Activated T-cell treated with anti-CD3 and anti-CD28 coated beads, Interleukin-2, amount 50 U/mL, for 24 hours (primary cell): ENCODE data around the gene NELL1.

ENCODE experiments used
- DNase-seq: peaks from one replicate; pipeline ENCODE4 v3.0.0-alpha.2; 2020
- H3K27ac Mint-ChIP-seq: 2 replicates; pipeline ENCODE4 v1.8.0; 2020; ENCODE audit warnings: mild to moderate bottlenecking, mixed read lengths
- H3K27me3 Mint-ChIP-seq: 2 replicates; pipeline ENCODE4 v1.8.0; 2020; ENCODE audit warnings: mixed read lengths
- H3K36me3 Mint-ChIP-seq: 2 replicates; pipeline ENCODE4 v1.8.0; 2020; ENCODE audit warnings: low read depth, mixed read lengths
- H3K4me1 Mint-ChIP-seq: 2 replicates; pipeline ENCODE4 v1.8.0; 2020; ENCODE audit warnings: low read depth, mixed read lengths
- H3K4me3 Mint-ChIP-seq: 2 replicates; pipeline ENCODE4 v1.8.0; 2020; ENCODE audit warnings: mild to moderate bottlenecking, moderate library complexity, mixed read lengths
- H3K9me3 Mint-ChIP-seq: 2 replicates; pipeline ENCODE4 v1.8.0; 2020; ENCODE audit warnings: mixed read lengths

The NELL1 gene

DNA sequence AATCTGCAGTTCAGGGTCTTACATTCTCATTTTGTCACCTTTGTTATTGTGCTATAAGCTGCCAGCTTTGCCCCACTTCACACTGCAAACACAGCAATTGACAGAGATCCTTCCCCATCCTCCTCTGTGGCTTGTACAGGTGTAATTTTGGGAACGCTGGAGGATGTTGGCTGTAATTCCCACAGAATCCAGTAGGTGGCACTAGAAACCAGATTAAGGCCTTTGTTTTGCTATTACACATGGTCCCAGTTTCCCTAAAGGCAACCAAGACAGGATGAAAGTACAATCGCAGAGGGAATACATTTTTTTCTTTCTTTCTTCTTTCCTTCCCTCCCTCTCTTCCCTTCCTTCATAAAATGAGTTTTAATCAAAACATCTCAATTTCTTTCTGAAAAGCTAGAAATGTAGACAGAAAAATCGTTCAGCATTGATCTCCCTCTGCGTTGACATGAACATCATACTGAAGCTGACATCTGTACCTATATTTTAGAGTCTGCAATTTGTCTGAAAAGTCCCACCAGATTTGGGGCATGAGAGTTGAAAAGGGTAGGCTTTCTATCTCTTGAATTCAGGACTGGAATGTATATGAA is 21.3 kb upstream of the NELL1 start:
- Mint-ChIP-seq H3K4me3 (no peak overlapping the region), H3K4me1 (no peaks in the 10 kb centered on the region), H3K36me3 (no peaks in the 10 kb centered on the region), H3K27ac (no peak overlapping the region), H3K27me3 (peaks cover 11% of the 10 kb centered on the region), H3K9me3 (no peaks in the 10 kb centered on the region)
- no peak for DNase-seq

DNA sequence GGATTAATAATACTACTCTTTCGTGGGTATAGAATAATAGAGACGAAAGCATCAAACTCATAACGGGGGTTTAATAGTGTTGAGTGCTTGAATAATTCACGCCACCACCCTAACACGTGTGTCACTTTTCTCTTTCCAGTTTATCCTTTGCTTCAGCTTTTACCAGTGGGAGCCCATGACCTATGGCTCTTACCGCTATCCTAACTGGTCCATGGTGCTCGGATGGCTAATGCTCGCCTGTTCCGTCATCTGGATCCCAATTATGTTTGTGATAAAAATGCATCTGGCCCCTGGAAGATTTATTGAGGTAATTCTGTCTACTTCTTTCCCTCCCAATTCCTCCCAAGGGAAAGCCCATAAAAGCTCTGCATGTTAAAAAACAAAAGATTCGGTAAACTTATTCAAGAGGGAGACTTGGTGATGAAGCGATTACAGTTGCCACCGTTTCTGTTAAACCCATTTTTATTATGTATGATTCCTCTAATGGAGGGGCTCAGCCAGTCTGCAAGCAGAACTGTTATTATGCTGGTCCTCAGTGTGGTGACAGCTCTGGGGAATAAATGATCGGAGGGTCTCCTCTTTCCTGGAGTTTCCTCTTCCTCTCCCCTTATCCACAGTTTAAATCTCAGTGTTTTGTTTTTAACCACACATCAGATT is 17.1 kb upstream of the NELL1 start:
- H3K36me3 Mint-ChIP-seq = no peaks in the 10 kb centered on the region
- H3K27ac Mint-ChIP-seq = no peak overlapping the region
- DNase-seq = no peak
- no peaks in the 10 kb centered on the region for H3K4me1 Mint-ChIP-seq
- peaks cover 22% of the 10 kb centered on the region for H3K27me3 Mint-ChIP-seq
- no peaks in the 10 kb centered on the region for H3K9me3 Mint-ChIP-seq
- no peak overlapping the region for H3K4me3 Mint-ChIP-seq

DNA sequence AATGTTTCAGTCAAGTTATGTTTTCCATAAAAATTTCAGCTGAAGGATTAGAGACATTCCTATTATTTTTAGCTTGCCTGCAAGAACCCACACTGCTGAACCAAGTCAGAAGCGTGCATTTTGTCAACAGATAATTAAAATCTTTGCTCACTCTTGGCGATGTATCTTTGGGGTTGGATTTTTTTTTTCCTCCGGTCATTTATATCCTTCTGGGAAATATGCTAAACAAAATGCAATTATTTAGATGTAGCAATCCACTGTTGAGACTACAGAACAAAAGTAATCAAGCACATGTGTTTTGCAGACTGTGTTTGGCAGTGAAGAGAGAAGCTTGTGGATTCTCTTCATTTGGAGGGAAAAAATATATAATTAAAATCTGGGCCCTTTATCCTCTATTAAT is 15.3 kb upstream of the NELL1 start:
- H3K27ac Mint-ChIP-seq = no peak overlapping the region
- no peak overlapping the region for H3K4me3 Mint-ChIP-seq
- no peaks in the 10 kb centered on the region for H3K9me3 Mint-ChIP-seq
- H3K27me3 Mint-ChIP-seq = peaks cover 18% of the 10 kb centered on the region
- no peaks in the 10 kb centered on the region for H3K36me3 Mint-ChIP-seq
- no peak for DNase-seq
- H3K4me1 Mint-ChIP-seq = no peaks in the 10 kb centered on the region

DNA sequence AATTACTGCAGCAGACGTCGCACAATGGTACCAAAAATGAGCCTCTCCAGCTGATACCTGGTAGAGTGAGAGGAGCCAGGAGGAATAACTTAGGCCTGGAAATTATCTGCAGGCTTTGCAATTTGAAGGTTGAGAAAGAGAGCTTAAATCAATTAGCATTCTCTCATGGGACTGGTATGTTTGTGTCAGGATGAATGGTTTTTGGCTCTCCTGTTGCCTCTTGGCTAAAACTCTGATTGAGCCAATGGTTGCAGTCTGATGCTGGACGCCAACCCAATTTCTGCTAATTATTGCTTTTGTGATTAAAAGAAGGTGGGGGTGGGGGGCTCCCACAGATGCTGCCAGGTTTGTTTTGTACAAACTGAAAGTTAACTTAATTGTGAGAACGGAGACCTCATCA is 12.5 kb upstream of the NELL1 start:
- Mint-ChIP-seq H3K9me3 (peaks cover 2% of the 10 kb centered on the region), H3K27ac (no peak overlapping the region), H3K36me3 (no peaks in the 10 kb centered on the region), H3K4me1 (no peaks in the 10 kb centered on the region), H3K27me3 (peaks cover 18% of the 10 kb centered on the region), H3K4me3 (no peak overlapping the region)
- DNase-seq = no peak

DNA sequence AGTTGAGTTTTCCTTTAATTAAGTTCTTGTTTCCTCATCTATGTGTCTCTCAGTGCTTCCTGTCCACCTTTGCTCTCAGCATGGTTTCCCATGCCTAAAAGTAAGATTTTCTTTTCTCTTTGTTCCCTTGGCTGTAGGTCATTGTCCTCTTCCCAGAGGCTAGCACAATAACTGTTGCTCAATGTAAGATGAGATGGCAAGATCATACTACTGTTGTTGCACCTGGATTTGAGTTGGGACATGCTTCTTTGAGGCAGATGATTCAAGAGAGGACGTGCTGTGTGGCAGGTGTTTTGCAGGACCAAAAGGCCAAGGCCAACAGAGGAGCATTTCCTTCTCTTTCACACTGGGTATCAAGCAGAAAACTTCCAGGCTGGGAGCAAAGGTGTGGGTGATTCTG is 11.3 kb upstream of the NELL1 start:
- Mint-ChIP-seq H3K27me3 (peaks cover 18% of the 10 kb centered on the region), H3K36me3 (no peaks in the 10 kb centered on the region), H3K9me3 (peaks cover 11% of the 10 kb centered on the region), H3K4me1 (no peaks in the 10 kb centered on the region), H3K27ac (no peak overlapping the region), H3K4me3 (no peak overlapping the region)
- no peak for DNase-seq

DNA sequence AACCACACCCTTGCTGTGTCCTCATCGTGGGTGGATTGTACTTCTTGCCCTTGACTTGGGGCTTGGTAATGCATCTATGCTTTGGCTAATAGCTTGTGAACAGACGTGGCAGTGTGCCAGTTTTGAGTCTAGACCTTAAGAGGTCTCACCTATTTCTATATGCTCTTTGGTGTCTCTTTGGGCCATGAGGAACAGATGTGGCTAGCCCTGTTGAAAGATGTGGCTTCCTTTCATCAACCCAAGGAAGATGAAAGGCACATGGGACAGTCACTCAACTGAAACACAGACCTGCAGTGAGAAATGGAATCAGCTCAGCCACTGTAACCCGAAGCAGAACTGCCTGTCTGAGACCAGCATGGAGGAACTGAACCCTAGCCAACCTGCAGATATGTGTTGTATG is 7.9 kb upstream of the NELL1 start:
- Mint-ChIP-seq H3K4me1 (no peaks in the 10 kb centered on the region), H3K4me3 (no peak overlapping the region), H3K9me3 (peaks cover 11% of the 10 kb centered on the region), H3K27ac (no peak overlapping the region), H3K36me3 (no peaks in the 10 kb centered on the region), H3K27me3 (peaks cover 27% of the 10 kb centered on the region)
- DNase-seq = no peak

DNA sequence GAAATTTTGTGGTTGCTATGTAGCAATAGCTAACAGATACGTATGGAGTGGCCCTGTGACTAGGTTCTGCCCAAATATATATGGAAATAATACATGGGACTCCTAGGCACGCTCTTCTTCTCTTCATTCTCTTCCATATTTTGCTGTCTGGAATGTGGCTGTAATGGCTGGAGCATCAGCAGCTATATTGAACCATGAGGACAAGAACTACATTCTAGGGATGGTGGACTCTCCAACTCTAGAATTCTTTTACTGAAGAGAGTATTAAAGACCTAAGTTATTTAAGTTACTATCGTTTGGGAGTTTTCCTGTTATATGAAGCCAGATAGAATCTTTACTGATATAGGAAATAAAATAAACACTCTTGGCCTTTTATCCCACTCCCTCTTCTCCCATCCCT is 7.5 kb upstream of the NELL1 start:
- Mint-ChIP-seq H3K36me3 (no peaks in the 10 kb centered on the region), H3K4me1 (no peaks in the 10 kb centered on the region), H3K4me3 (no peak overlapping the region), H3K27ac (no peak overlapping the region), H3K27me3 (peaks cover 27% of the 10 kb centered on the region), H3K9me3 (peaks cover 11% of the 10 kb centered on the region)
- no peak for DNase-seq

DNA sequence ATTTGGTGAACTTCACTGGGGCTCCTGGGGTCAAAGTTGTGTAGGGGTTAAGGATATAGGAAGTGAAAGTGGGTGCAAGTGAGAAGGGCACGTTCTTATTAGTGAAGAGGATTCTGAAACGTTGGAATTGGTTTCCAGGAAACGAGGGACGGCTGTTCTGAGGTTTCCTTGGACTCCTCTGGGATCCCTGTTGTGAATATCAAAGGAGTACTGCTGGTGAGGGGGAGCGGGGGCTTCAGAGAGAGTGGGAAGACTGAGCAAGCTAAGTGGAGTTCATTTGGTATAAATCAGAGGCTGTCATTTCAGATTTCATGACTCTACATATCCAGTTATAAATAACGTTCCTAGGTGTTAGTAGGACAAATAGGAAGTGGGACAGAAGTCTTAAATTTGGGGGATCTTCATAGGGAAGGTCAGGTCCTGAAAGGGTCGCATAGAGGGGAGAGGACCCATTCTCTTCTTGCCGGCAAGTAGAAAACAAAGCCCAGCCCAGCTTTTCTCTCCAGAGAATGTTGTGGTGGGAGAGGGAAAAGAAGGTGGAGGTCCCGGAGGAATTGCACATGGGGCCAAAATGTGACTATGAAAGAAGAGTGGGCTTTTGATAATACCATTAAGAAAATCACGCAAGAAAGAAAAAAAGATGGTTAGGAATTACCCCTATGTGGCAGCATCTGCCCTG is 1.1 kb upstream of the NELL1 start:
- Mint-ChIP-seq H3K9me3 (no peaks in the 10 kb centered on the region), H3K27ac (no peak overlapping the region), H3K27me3 (peaks cover 76% of the 10 kb centered on the region), H3K4me3 (no peak overlapping the region), H3K4me1 (peaks cover 12% of the 10 kb centered on the region), H3K36me3 (no peaks in the 10 kb centered on the region)
- no peak for DNase-seq

DNA sequence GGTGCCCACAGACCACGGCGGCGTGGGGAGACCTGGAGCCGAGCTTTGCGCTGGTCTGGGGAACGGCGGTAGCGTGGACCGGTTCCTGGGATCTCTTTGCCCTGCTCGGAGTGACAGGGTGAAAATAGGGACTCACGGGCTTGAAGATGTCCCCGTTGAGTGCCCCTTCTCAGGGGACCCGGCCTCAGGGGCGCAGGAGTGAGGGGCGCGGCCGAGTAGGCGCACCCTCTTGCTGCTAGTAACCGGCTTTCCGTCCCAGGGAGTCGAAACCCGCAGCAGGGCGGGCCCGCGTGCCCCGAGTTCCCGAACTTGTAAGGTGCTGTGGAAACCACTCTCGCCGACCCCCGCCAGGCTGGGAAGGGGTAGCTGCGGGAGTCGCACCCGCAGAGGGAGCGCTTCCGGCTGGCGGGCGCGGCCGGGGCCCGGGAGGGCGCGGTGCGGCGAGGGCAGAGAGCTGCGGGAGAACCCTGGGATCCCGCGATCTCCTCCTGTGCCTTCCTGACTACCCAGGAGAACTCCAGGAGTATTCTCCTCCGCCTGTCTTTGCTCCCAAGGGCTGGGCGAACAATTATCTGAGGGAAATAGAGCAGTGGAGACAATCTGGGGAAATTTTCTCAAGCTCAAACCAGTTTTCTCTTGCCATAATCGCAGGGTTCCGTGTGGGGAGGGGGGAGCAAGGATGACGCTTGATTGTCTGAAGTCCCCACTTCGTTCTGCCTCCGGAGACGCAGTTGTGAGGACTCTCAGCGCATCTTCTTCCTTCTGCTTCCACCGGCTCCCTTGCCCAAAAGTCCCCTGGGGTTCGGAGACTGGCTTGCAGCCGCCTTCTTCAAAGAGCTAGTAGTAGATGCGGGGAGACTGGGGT is 666 bp downstream of the NELL1 start:
- H3K4me3 Mint-ChIP-seq = no peak overlapping the region
- H3K36me3 Mint-ChIP-seq = no peaks in the 10 kb centered on the region
- DNase-seq = no peak
- no peak overlapping the region for H3K27ac Mint-ChIP-seq
- H3K9me3 Mint-ChIP-seq = no peaks in the 10 kb centered on the region
- H3K27me3 Mint-ChIP-seq = peaks cover 88% of the 10 kb centered on the region
- peaks cover 12% of the 10 kb centered on the region for H3K4me1 Mint-ChIP-seq

DNA sequence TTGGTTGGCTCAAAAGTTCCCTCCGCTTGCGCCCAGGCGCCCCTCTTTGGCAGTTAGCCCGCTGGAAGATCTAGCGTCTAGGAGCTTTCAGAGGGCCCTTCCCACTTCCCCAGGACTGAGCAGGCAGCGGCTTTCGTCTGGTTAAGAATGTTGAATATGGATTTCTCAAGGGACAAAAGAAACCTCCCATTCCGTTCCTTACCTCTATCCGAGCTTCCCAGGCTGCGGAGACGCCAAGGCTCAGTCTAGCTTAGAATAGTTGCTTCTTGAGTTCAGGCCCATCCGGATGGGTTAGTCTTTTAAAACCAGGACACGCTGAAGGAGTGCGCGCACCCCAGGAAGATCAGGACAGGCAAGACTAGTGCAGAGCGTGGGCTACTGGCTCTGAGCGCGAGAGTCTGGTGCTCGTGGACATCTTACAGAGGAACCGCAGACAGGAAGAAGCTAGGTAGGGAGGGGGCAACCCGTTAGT is 1.6 kb downstream of the NELL1 start:
- no peaks in the 10 kb centered on the region for H3K9me3 Mint-ChIP-seq
- no peak for DNase-seq
- no peak overlapping the region for H3K27ac Mint-ChIP-seq
- peaks cover 89% of the 10 kb centered on the region for H3K27me3 Mint-ChIP-seq
- H3K36me3 Mint-ChIP-seq = no peaks in the 10 kb centered on the region
- H3K4me3 Mint-ChIP-seq = no peak overlapping the region
- peaks cover 12% of the 10 kb centered on the region for H3K4me1 Mint-ChIP-seq

DNA sequence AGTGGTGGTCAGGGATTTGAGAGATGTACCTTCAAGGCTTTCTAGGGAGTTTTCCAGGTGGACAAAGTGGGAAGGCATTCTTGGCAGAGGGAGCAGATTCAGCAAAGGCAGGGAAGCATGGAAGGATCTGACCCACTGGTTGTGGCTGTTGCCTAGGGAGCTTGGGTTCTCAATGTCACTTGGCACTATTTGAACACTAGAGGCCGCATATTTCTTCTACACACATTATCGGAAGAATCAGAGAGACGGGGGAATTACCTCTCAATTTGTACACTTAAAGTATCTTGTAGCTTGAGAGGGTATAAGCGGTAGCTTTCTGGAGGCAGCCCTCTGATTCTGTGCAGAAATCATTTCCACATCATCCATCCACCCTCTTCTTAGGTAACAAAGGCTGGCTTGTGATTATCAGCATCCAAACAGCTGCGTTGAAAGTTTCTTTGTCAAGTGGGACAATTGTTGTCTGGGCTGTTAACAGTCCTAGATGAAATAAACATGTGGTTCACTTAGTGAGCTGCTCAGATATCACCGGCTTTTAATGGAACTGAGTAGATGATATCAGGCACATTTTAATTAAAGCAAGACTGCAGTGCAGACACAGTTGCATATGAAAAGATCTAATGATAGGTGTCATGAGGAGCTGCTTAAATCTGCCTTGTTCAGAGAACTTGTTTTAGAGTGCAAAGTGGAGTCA is 2.6 kb downstream of the NELL1 start:
- Mint-ChIP-seq H3K9me3 (no peaks in the 10 kb centered on the region), H3K36me3 (no peaks in the 10 kb centered on the region), H3K27me3 (peaks cover 82% of the 10 kb centered on the region), H3K27ac (no peak overlapping the region), H3K4me1 (peaks cover 12% of the 10 kb centered on the region), H3K4me3 (no peak overlapping the region)
- no peak for DNase-seq

DNA sequence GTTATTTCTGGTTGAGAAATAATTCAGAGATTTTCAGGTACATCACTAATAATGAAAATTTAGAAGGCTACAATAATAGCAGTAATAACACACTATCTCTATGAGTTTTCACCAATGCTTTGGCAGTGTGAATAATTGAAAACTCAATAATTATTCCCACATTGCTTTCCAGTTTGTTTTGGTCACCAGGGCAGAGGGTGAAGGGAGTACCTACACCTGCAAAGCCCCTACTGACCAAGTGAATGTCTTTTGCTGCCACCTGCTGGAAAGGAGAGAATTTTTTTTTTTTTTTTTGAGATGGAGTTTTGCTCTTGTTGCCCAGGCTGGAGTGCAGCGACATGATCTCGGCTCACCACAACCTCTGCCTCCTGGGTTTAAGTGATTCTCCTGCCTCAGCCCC is 3.2 kb downstream of the NELL1 start:
- Mint-ChIP-seq H3K4me3 (no peak overlapping the region), H3K36me3 (no peaks in the 10 kb centered on the region), H3K27me3 (peaks cover 77% of the 10 kb centered on the region), H3K9me3 (no peaks in the 10 kb centered on the region), H3K4me1 (peaks cover 12% of the 10 kb centered on the region), H3K27ac (no peak overlapping the region)
- DNase-seq = no peak

DNA sequence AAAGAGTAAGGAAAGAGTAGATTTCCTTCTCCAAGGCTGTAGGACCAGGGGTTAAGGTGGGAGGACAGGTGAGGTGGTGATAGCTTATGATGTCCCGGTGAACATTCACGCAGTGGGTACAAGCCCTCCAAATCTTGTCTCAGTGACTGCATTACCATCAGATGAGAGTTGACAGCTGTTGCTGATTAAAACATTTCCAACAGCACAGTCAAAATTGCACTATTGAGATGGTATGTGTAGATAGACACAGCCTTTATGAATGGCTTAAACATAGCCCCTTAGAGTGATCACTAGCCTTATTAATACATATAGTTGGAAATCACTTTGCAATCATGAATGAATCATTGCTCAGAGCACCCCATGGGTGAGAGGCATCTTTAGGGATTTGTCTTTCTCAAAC is 7.3 kb downstream of the NELL1 start:
- no peak for DNase-seq
- Mint-ChIP-seq H3K4me1 (no peaks in the 10 kb centered on the region), H3K4me3 (no peak overlapping the region), H3K36me3 (no peaks in the 10 kb centered on the region), H3K27me3 (peaks cover 40% of the 10 kb centered on the region), H3K27ac (no peak overlapping the region), H3K9me3 (no peaks in the 10 kb centered on the region)

DNA sequence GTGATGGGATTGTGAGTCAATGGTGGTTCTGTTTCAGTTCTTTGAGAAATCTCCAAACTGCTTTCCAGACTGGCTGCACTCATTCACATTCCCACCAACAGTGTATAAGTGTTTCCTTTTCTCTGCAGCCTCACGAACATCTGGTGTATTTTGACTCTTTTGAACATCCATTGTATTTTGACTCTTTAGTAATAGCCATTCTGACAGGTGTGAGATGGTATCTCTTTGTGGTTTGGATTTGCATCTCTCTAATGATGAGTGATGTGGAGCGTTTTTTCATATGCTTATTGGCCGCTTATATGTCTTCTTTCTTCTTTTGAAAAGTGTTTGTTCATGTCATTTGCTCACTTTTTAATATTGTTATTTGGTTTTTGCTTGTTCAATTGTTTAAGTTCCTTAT is 19.4 kb downstream of the NELL1 start:
- Mint-ChIP-seq H3K36me3 (no peaks in the 10 kb centered on the region), H3K9me3 (no peaks in the 10 kb centered on the region), H3K4me1 (no peaks in the 10 kb centered on the region), H3K4me3 (no peak overlapping the region), H3K27me3 (no peaks in the 10 kb centered on the region), H3K27ac (no peak overlapping the region)
- no peak for DNase-seq
